MM.1S (cell line): ENCODE results near the gene TSPAN5.

Experiments used
- EZH2 ChIP-seq: fragments of 300-600 bp; sonication (generic); optimal IDR thresholded peaks from 2 replicates; pipeline ENCODE3; 2017; ENCODE audit warnings: low read depth, mild to moderate bottlenecking, antibody characterized with exemption, low read length, mixed read lengths
- TF ChIP-seq, protein P1 (sequence below): fragments of 300-600 bp; sonication (generic); IDR thresholded peaks from 2 replicates; pipeline ENCODE4 v1.5.1; 2016; ENCODE audit warnings: antibody characterized with exemption, low read length, mixed read lengths

DNA sequence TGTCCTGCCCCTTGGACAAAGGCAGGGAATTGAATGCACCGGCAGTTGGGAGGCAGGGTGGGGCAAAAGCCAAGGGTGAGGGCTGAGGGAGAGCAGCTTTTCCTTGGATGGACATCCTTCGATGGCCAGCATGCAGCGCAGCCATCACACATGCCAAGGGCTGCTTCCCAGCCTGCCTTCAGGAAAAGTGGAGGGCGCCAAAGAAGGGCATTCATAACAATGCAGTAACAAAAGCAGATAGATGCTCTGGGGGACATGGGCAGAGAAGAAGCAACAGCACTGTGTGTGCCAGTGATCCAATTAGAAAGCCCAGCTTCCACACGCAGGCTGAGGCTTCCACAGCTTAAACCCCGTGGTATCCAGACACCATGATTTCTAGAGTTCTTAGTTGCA, 71.5 kb downstream of the TSPAN5 start:
- TF ChIP-seq, protein P1, sequence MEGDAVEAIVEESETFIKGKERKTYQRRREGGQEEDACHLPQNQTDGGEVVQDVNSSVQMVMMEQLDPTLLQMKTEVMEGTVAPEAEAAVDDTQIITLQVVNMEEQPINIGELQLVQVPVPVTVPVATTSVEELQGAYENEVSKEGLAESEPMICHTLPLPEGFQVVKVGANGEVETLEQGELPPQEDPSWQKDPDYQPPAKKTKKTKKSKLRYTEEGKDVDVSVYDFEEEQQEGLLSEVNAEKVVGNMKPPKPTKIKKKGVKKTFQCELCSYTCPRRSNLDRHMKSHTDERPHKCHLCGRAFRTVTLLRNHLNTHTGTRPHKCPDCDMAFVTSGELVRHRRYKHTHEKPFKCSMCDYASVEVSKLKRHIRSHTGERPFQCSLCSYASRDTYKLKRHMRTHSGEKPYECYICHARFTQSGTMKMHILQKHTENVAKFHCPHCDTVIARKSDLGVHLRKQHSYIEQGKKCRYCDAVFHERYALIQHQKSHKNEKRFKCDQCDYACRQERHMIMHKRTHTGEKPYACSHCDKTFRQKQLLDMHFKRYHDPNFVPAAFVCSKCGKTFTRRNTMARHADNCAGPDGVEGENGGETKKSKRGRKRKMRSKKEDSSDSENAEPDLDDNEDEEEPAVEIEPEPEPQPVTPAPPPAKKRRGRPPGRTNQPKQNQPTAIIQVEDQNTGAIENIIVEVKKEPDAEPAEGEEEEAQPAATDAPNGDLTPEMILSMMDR, result no peak
- TF ChIP-seq EZH2, result no peak
